SK-N-SH (cell line): Measurements from ENCODE around the gene PRMT2. TPM values are rescaled to one million over a fixed set of nuclear protein-coding genes. Genes with fewer than 3 reads are reported as not detected.
A peak's percentile ranks its signal among the peaks of the same experiment; 100 is the strongest.

Source experiments
- EZH2phosphoT487 ChIP-seq: fragments of 200-600 bp; sonication (generic); IDR thresholded peaks from 2 replicates; pipeline ENCODE4 v1.6.1; 2017; ENCODE audit warnings: low read depth, mixed run types, mild to moderate bottlenecking, antibody characterized with exemption, moderate library complexity, borderline replicate concordance
- GATA2 ChIP-seq: sonication (generic); formaldehyde crosslinking; IDR thresholded peaks from 2 replicates; pipeline ENCODE4 v1.5.0; 2020; ENCODE audit warnings: mild to moderate bottlenecking, missing genetic modification reagents
- IRF3 ChIP-seq: fragments of 150-350 bp; IDR thresholded peaks from 2 replicates; pipeline ENCODE4 v1.6.1; 2016; ENCODE audit warnings: mild to moderate bottlenecking, low read depth, low read length
- JUND ChIP-seq: IDR thresholded peaks from 2 replicates; pipeline ENCODE4 v1.4.0; 2012
- MAX ChIP-seq: IDR thresholded peaks from 2 replicates; pipeline ENCODE4 v1.4.0; 2012; ENCODE audit warnings: low read depth
- NFIC ChIP-seq: IDR thresholded peaks from 2 replicates; pipeline ENCODE4 v1.4.0; 2012; ENCODE audit warnings: borderline replicate concordance
- PBX3 ChIP-seq: IDR thresholded peaks from 2 replicates; pipeline ENCODE4; 2012
- RCOR1 ChIP-seq: fragments of 150-350 bp; IDR thresholded peaks from 2 replicates; pipeline ENCODE4 v1.6.1; 2017; ENCODE audit warnings: antibody characterized with exemption, low read length
- REST ChIP-seq: IDR thresholded peaks from 2 replicates; pipeline ENCODE4 v1.6.1; 2012; ENCODE audit warnings: mild to moderate bottlenecking, low read depth, low read length, moderate library complexity
- RXRA ChIP-seq: IDR thresholded peaks from 2 replicates; pipeline ENCODE4 v1.4.0; 2012; ENCODE audit warnings: low read depth, mild to moderate bottlenecking, borderline replicate concordance
- SIN3A ChIP-seq: IDR thresholded peaks from 2 replicates; pipeline ENCODE4 v1.6.1; 2012; ENCODE audit warnings: low read depth, mild to moderate bottlenecking, low read length, moderate library complexity, borderline replicate concordance
- TCF12 ChIP-seq: IDR thresholded peaks from 2 replicates; pipeline ENCODE4 v1.4.0; 2012
- TEAD4 ChIP-seq: IDR thresholded peaks from 2 replicates; pipeline ENCODE4 v1.4.0; 2012; ENCODE audit warnings: mild to moderate bottlenecking, borderline replicate concordance; ENCODE audit not compliant: insufficient read depth
- USF2 ChIP-seq: fragments of 150-350 bp; IDR thresholded peaks from 2 replicates; pipeline ENCODE4 v1.6.1; 2017; ENCODE audit warnings: antibody characterized with exemption, low read length, low read depth, borderline replicate concordance
- polyA plus RNA-seq, 3 experiments: library from polyadenylated mRNA; depleted of rRNA; stranded (reverse); fragments of >200 nt; gene quantifications; 2 replicates each; pipeline ENCODE4 v1.2.3, GENCODE V29; 2012

The PRMT2 gene
- polyA plus RNA-seq, 1 of the 3 experiments (the other 2 are of a cell fraction), result 278 TPM

GRCh38 chr21:46598581-46599572, 36.6 kb upstream of the PRMT2 start (continued):
- TF ChIP-seq USF2, result no peak
- no peak for TF ChIP-seq RXRA
- no peak for TF ChIP-seq EZH2phosphoT487
- no peak for TF ChIP-seq GATA2 (CRISPR knock-in tag)
- no peak for TF ChIP-seq NFIC
- peak; percentile 11; the same call in 1 of the 2 replicates for TF ChIP-seq PBX3
- peak; percentile 67; the same call in 1 of the 2 replicates for TF ChIP-seq MAX
- 0 out of 2 replicates have a peak, but pooled peaks have one; percentile 10 for TF ChIP-seq TCF12
- no peak for TF ChIP-seq REST
- no peak for TF ChIP-seq JUND
- no peak for TF ChIP-seq TEAD4
- TF ChIP-seq IRF3, result no peak
- no peak for TF ChIP-seq RCOR1
- 0 out of 2 replicates have a peak, but pooled peaks have one; percentile 24 for TF ChIP-seq SIN3A
